ENCODE data around the gene EPHA7. TPM values are rescaled to one million over a fixed set of nuclear protein-coding genes. Genes with fewer than 3 reads are reported as not detected.

Gene EPHA7
- total and polyA plus RNA-seq, 2 of the 13 experiments (the other 11 are each of a cell fraction or from before 2014, with no cell fraction given), result not detected

DNA sequence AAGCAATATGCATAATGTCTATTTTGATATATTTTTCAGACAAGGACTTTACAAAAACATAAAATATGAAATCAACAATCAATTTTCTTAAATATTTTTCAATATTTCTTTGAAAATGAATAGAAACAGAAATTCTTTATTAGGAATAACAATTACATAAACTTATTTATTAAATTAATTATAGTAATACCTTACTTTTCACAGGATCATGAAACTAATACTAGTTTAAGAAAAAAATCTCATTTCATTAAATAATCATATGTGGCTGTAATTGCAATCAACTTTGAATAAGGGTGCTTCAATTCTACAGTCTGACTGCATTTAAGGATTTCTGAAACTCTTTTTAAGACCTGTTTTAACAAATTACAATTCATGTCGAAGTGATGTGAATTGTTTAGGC is 26.6 kb downstream of the EPHA7 start:
- no peak overlapping the region for H2AFZ ChIP-seq (ENCODE audit: low read length)
- H3K9me3 ChIP-seq (ENCODE audit: low read length), result no peaks in the 10 kb centered on the region
- FAIRE-seq, result no peak
- ATAC-seq, result no peak
- no peak overlapping the region for H3K4me2 ChIP-seq (ENCODE audit: low read depth, low read length)
- H3K4me1 ChIP-seq (ENCODE audit: insufficient read depth, low read length), result no peaks in the 10 kb centered on the region
- H4K20me1 ChIP-seq (ENCODE audit: insufficient read depth, low read length), result no peaks in the 10 kb centered on the region
- BruUV-seq (replicated peaks), result no TSS peak
- H3K27ac ChIP-seq (ENCODE audit: extremely low read length, insufficient read depth, low read length), result no peak overlapping the region
- WGBS (ENCODE audit: low lambda C conversion rate), result 0% methylated on average over 1 of the region's 1 CpG
- no peak overlapping the region for H3K4me3 ChIP-seq (replicated peaks in 1 of 3; ENCODE audit: insufficient read depth in 1 of 3, low read depth in 2 of 3, low read length in 3 of 3)
- POLR2A ChIA-PET, result no interaction called here
- CTCF ChIA-PET (ENCODE audit: low intra/inter-chr PET ratio, low total read pairs), result no interaction called here
- intact Hi-C loops (cut with micrococcal nuclease; ENCODE audit: unreplicated experiment), result no loop called here
- no peak for DNase-seq (ENCODE audit: low spot score)
- in situ Hi-C loops (cut with HindIII; ENCODE audit: extremely low pct_ligation_motif_present, low pct_unique_long_range_greater_than_20kb), result no loop called here
- H3K27me3 ChIP-seq (ENCODE audit: control insufficient read depth in 1 of 2, insufficient read depth in 2 of 2, low read length in 2 of 2), result no peaks in the 10 kb centered on the region
- no peaks in the 10 kb centered on the region for H3K36me3 ChIP-seq (replicated peaks in 1 of 2; ENCODE audit: control insufficient read depth in 1 of 2, insufficient read depth in 2 of 2, low read length in 2 of 2)
- H3K79me2 ChIP-seq (ENCODE audit: insufficient read depth, low read length), result no peaks in the 10 kb centered on the region
- H3K9ac ChIP-seq (ENCODE audit: insufficient read depth, low read depth, low read length), result no peak overlapping the region
- TF ChIP-seq, protein P1, sequence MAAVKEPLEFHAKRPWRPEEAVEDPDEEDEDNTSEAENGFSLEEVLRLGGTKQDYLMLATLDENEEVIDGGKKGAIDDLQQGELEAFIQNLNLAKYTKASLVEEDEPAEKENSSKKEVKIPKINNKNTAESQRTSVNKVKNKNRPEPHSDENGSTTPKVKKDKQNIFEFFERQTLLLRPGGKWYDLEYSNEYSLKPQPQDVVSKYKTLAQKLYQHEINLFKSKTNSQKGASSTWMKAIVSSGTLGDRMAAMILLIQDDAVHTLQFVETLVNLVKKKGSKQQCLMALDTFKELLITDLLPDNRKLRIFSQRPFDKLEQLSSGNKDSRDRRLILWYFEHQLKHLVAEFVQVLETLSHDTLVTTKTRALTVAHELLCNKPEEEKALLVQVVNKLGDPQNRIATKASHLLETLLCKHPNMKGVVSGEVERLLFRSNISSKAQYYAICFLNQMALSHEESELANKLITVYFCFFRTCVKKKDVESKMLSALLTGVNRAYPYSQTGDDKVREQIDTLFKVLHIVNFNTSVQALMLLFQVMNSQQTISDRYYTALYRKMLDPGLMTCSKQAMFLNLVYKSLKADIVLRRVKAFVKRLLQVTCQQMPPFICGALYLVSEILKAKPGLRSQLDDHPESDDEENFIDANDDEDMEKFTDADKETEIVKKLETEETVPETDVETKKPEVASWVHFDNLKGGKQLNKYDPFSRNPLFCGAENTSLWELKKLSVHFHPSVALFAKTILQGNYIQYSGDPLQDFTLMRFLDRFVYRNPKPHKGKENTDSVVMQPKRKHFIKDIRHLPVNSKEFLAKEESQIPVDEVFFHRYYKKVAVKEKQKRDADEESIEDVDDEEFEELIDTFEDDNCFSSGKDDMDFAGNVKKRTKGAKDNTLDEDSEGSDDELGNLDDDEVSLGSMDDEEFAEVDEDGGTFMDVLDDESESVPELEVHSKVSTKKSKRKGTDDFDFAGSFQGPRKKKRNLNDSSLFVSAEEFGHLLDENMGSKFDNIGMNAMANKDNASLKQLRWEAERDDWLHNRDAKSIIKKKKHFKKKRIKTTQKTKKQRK (IDR thresholded peaks at IDR 0.05; ENCODE audit: low read length), result no peak
- TF ChIP-seq SMC3 (IDR thresholded peaks at IDR 0.05; ENCODE audit: low read length) (no peak), CREB1 (IDR thresholded peaks at IDR 0.05) (no peak), CREB1 (CRISPR knock-in tag; IDR thresholded peaks at IDR 0.05) (no peak), TSC22D2 (CRISPR knock-in tag; IDR thresholded peaks at IDR 0.05; ENCODE audit: borderline replicate concordance) (no peak), ZBTB46 (CRISPR knock-in tag; IDR thresholded peaks at IDR 0.05; ENCODE audit: borderline replicate concordance) (no peak), HOXA9 (CRISPR knock-in tag; IDR thresholded peaks at IDR 0.05; ENCODE audit: borderline replicate concordance) (no peak), TEAD3 (CRISPR knock-in tag; optimal IDR thresholded peaks at IDR 0.05; ENCODE audit: borderline replicate concordance) (no peak), ZNF296 (CRISPR knock-in tag; conservative IDR thresholded peaks at IDR 0.05) (no peak), JDP2 (CRISPR knock-in tag; IDR thresholded peaks at IDR 0.05; ENCODE audit: borderline replicate concordance) (no peak), MIER3 (CRISPR knock-in tag; IDR thresholded peaks at IDR 0.05; ENCODE audit: borderline replicate concordance) (no peak), CHD2 (IDR thresholded peaks at IDR 0.05; ENCODE audit: low read depth, low read length) (no peak), NFE2L1 (CRISPR knock-in tag; IDR thresholded peaks at IDR 0.05; ENCODE audit: borderline replicate concordance) (no peak), ZNF335 (CRISPR knock-in tag; IDR thresholded peaks at IDR 0.05) (no peak), IKZF1 (IDR thresholded peaks at IDR 0.05) (no peak)
